22Rv1 (cell line): Measurements from ENCODE around the gene WHAMM.
"Not testable (repeated sequence)": the region's sequence is repeated elsewhere in the genome, so short reads cannot be mapped to it uniquely, and the experiment has no call there.

Source experiments
- CTCF ChIP-seq: fragments of 450-650 bp; IDR thresholded peaks from 2 replicates; pipeline ENCODE4 v1.5.1; 2017; ENCODE audit warnings: mild to moderate bottlenecking
- ZFX ChIP-seq: fragments of 450-650 bp; IDR thresholded peaks from 2 replicates; pipeline ENCODE4 v1.6.1; 2017; ENCODE audit warnings: antibody characterized with exemption, borderline replicate concordance

GRCh38 chr15:82865581-82865980 lies 56.2 kb downstream of the WHAMM start:
- TF ChIP-seq CTCF, ZFX: not testable (repeated sequence)
